ENCODE results near the gene RASA1.

Gene RASA1

GRCh38 chr5:87367243-87367642, 99.6 kb downstream of the RASA1 start:
- DNase-seq, result no peak

- DNase-seq, result no peak
Observed at GRCh38 chr5:87368601-87369000, 100.9 kb downstream of the RASA1 start.

- DNase-seq, result no peak
Observed at GRCh38 chr5:87369431-87369830, 101.7 kb downstream of the RASA1 start.

GRCh38 chr5:87372705-87373104, 105.0 kb downstream of the RASA1 start:
- no peak for DNase-seq

- DNase-seq, result no peak
Observed at GRCh38 chr5:87382224-87382623, 114.5 kb downstream of the RASA1 start.

GRCh38 chr5:87383216-87383615, 115.5 kb downstream of the RASA1 start:
- DNase-seq, result no peak

GRCh38 chr5:87385802-87386201, 118.1 kb downstream of the RASA1 start:
- DNase-seq, result no peak

- no peak for DNase-seq
Observed at GRCh38 chr5:87388129-87388528, 120.4 kb downstream of the RASA1 start.

- DNase-seq, result no peak
Observed at GRCh38 chr5:87389296-87390034, 121.8 kb downstream of the RASA1 start.

GRCh38 chr5:87390075-87390474, 122.4 kb downstream of the RASA1 start:
- no peak for DNase-seq

- DNase-seq, result no peak
Observed at GRCh38 chr5:87390576-87391199, 123.0 kb downstream of the RASA1 start.

- DNase-seq, result no peak
Observed at GRCh38 chr5:87392170-87392569, 124.5 kb downstream of the RASA1 start.

GRCh38 chr5:87392801-87393200, 125.1 kb downstream of the RASA1 start:
- DNase-seq, result no peak

GRCh38 chr5:87393331-87393730, 125.6 kb downstream of the RASA1 start:
- DNase-seq, result no peak

GRCh38 chr5:87394411-87395165, 126.9 kb downstream of the RASA1 start:
- no peak for DNase-seq

GRCh38 chr5:87398981-87399614, 131.4 kb downstream of the RASA1 start:
- no peak for DNase-seq

GRCh38 chr5:87399720-87400119, 132.0 kb downstream of the RASA1 start:
- no peak for DNase-seq

- no peak for DNase-seq
Observed at GRCh38 chr5:87400305-87400899, 132.7 kb downstream of the RASA1 start.

GRCh38 chr5:87401626-87402025, 133.9 kb downstream of the RASA1 start:
- no peak for DNase-seq

GRCh38 chr5:87403409-87403808, 135.7 kb downstream of the RASA1 start:
- no peak for DNase-seq

GRCh38 chr5:87403899-87404298, 136.2 kb downstream of the RASA1 start:
- no peak for DNase-seq

GRCh38 chr5:87404359-87404758, 136.7 kb downstream of the RASA1 start:
- no peak for DNase-seq
